ENCODE measurements around the gene LY6G6C.
A peak's percentile ranks its signal among the peaks of the same experiment; 100 is the strongest.

The LY6G6C gene

DNA sequence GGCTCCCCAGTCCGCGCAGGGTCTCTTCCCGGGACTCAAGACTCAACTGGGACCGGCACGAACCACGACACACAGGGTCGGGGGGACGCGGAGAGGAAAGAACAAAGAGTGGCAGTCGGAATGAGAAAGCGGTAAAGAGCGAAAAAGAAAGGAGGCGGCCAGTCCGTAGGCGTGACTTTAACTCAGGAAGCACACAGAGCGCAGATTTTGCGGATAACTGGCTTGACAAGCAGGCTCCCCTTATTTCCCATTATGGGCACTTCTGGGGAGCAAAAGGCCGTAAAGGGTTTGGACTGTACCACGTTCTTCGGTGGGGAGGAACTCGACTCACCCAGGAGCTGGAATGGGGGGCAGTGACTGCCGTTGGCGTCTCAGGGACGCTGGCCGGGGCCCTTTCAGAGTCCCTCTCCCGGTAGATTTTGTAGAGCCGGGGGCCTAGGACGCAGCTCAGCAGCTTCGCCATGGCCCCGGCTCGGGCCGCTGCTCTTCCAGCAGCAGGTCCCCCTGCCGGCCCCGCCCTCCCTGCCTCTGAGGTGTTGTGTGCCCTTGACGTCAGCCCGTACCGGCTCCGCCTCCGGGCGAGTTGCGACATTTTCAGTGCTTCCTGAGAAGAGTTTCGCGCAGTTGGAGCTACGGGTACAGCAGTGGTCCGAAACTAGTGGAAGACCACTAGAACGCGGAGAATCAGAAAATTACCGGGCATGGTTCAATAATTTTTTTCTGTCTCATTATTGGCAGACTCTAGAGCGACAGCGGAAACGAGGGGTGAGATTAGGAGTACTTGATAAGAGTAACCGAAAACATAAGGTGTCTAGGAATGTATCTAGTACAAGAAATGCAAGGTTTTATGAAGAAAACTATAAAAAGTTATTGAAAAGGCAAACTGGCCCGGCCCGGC, 18.5 kb downstream of the LY6G6C start, which contains the start of gene ABHD16A:
TSS of gene ABHD16A (minus strand) at position 506 of the 898 bp plus-strand sequence. CDS start at position 463, 43 bp downstream.
- DNase-seq, result peak; percentile 91 to 95

DNA sequence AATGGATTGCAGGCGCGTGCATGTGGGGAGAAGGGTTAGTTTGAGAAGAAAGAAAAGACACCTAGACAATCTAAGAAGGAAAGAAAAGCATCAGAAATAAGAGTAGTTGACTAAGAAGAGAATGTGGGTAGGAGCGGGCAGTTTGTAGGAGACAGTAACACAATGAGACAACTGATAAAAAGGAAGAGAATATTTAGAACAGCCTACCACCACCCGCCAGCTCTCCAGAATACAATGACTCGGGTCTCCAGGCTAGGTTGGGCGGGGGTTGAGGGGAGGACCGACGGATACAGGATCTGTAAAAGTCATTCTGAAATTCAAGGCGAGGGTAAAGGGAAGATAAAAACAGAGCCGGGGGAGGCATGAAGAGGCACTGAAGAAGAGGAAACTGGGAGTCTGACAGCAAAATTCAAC, 19.1 kb downstream of the LY6G6C start:
- DNase-seq, result no peak

DNA sequence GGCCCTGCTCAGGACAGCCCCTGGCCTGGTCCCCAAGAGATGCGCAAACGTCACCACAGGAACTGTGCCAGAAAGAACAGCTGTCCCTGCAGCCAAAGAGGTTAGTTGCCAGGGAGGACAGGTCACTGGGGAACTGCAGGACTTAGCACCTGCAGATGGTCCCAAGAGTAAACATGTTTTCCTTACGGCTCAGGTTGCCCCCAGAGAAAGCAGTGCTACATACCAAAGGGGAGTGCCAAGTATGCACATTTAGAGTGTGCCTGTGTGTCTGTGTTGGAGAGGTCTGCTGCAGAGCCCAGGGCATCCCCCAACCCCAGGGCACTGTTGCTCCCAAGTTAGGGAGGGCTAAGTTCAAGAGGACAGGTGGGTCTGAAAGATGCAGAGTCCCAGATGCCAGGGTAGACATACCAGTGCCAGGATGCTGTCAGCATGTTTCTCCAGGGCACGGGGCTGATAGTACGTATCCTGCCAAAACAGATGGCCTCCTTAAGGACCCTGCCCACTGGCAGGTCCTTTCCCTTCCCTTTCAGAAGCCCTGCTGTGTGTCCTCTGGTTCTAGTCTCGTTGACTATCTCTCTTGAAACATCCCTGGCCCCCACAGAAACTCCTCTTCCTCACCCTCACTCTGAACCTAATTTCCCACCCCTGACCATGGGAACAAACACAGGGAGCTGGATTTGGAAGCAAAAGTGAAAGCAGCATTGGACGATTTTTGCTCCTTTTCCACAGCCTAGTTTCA, 19.7 kb downstream of the LY6G6C start:
- DNase-seq, result no peak

DNA sequence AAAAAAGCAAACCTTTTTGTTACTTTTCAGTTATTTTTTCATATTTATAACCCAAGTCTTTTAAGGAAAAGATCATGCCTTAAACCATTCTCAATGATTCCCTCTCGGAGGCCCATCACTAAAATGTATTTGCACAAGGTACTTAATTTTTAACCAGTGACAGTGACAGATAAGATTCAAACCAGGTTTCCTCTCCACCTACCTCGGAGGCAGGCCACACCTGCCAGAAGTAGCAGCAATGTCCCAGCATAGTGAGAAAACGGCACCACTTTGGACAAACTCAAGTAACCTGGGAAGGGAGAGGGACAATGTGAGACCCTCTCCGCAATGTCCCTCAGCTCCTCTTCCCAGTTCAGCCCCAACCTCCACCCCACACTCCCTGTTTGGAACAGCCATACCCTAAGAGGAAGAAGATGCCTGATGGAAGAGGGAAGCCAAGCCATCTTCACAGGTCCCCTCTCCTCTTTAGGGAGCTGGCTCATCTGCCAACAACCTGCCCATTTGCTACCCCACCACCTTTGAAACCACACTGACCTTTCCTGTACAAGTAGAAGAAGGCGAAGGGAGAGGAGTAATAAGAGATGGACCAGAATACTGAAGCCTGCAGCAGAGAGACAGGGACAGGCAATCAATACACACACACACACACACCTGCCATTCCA, 20.7 kb downstream of the LY6G6C start:
- DNase-seq, result no peak

DNA sequence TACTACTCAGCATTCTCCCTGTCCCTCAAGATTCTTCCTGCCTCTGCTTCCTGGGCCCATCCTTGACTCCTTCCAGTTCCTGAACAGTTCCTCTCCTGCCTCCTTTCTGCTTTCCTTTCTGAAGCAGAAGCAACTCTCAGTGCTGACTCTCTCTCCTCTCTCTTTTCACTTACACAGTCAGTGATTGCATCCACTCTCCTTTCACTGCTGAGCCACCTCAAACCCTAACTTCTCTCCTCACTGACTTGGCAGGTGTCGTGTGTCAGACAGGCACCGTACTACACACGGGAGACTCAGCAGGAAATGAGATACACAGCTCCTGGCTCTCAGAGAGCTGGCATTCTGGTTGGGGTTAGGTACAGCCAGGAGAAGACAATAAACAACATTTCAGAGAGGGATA, 24.0 kb downstream of the LY6G6C start:
- no peak for DNase-seq

DNA sequence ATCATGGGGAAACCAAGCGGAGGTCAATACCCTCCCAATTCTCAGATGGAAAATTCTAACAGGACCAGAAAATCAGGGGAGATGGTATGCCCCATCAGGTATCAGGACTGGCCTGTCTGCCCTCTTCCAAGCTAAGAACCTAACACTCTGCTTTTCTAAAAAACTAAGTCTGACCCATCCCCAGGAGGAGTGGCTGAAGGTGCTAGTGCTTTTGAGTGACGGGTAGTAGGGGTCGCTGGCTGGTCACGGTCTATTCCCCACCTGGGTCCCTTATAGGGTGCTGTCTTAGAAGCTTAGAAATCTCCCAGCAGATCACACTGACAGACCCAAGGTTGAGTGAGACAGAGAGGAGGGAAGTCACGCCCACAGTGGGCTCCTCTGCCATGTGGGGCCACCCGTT, 28.0 kb downstream of the LY6G6C start:
- no peak for DNase-seq

DNA sequence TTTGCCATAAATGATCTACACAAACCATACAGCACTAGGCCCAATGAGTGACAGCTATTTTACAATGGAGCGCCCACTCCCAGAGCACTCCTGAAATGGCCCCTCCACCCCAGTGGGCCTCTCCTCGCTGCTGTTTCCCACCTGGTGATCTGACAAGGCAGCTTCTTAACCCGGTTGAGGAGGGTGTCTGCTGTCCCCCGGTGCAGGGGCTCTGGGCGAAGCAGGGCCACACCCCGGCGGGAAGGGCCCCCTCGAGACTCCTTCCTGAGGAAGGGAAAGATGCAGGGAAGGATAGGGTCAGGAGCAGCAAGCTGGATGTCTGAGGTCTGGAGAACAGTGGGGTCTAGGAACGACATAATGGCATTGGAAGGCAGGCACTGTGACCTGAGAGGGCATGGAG, 28.7 kb downstream of the LY6G6C start:
- no peak for DNase-seq

DNA sequence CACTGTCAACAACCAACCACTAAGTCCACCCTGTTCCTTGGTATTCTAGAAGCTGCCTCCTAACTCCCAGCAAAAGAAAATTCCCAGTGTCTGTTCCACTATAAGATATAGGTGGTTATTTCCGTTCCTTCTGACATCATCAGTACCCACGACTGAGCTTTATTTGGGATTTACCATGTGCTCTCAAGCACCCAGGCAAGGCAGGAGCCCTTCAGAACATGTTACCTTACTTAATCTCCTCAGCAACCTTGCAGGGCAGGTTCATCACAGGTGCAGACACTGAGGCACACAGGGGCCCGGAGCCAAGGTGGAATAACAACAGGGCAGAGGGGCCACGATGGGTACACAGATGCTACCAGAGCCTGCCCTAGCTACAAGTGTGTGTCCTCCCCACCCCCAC, 29.2 kb downstream of the LY6G6C start:
- no peak for DNase-seq

DNA sequence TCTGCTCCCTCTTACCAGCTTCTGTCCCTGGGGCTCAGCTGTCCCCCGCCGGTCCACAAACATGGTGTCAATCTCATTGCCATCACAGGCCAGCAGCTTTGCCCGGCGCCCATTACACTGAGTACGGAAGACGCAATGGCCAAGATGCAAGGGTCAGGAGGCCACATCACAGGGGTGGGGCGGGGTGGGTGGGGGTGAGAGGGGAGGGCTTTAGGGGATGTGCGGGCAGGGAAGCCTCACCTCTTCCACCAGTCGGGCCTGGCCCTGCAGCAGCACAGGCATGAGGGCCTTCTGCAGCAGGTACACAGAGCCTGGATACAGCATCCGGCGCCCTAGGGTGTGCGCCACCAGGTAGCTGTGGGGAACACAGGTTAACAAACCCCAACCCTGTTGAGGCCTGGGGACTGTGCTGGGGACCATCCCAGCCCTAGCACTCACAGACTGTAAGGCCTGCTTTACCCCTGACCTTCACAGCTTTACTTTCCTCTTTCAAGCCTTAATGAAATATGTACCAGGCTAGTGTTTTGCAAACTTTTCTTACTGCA, 29.9 kb downstream of the LY6G6C start:
- no peak for DNase-seq

DNA sequence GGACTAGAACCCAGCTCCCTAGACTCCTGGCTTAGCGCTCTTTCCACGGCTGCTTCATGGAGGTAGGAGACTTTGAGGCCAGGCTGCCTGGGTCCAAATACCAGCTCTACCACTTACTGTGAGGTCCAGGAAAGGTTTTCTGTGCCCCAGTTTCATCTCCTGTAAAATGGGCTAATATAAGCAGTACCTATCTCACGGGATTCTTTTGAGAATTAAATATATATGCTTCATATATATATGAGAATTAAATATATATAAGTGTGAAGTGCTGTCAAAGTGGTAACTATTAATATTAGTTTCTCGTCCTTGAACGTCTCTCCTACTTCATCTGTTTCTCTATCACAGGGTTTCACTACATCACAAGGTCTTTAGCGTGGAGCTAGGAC, 30.5 kb downstream of the LY6G6C start:
- DNase-seq, result no peak

DNA sequence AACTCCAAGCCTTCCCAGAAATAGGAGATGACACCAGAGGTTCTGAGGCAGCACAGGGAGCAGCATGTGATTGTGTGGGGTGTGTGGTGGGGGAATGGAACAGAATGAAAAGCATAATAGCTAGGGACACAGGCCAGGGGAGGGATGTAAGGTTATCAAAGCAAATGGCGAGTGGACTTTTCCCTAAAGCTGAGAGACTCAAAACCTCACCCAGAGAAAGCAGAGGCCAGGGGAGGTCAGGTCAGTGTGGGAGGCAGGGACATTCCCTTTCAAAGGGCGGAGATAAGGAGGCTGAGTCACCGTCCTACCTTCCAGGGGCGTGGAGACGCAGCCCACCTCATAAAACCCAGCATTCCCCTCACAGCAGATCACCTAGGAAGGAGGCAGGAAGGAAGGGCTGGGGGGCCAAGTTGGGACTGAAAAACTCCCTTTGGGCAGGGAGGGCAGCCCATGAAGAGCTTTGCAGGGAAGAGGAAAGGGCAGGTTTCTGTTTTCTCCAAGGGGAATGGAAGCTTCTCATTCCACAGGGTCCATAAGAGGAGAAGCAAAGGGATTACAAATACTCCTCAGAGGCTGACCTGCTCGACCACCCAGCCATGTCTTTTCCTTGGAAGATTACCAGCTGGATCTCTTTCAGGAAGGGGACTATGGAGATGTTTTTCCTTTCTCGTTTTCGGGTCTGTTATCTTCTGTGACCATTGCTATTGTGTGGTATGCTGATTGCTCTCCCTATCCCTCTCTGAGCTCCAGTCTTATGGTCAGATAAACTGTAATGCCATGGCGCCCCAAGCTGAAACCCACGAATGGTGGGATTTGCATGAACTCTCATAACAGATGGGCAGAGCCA, 31.1 kb downstream of the LY6G6C start:
- no peak for DNase-seq

DNA sequence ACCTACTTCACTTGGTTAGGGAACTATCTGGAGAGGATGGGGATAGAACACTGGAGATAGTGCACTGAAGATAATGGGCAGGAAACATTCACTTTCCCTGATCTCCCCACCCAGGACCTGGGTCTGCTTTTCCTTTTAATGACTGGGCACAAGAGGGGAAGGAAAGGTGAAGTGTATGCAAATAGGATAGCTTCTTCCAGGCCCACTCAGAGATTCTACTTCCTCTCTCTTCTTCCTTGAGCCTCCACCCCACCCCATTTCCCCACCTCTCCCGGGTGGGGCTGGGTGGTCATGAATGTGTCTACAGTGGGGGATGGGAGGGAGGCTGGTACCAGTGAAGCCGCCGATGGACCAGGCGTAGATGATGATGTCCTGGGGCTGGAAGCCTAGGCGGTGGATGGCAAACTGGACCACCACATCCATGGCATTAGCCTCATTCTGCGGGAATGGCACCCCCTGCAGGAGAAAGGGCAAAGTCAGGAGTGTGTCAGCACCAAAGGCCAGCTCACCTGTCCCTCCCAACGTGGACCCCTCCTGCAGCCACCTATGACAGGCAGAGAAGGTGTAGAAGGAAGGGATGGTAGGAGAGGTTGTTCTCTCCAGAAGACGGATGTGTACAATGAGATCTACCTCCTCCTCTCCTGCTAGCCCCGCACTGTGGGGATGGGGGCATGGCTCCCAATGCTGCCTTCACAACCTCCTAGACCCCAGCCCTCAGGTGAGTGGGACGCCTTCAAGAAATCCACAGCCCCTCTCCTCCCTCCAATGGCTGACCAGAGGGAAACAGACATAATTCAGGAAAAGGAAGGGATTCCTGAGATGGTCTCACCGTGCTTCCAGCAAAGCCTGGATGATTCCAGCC, 32.1 kb downstream of the LY6G6C start:
- DNase-seq, result no peak

DNA sequence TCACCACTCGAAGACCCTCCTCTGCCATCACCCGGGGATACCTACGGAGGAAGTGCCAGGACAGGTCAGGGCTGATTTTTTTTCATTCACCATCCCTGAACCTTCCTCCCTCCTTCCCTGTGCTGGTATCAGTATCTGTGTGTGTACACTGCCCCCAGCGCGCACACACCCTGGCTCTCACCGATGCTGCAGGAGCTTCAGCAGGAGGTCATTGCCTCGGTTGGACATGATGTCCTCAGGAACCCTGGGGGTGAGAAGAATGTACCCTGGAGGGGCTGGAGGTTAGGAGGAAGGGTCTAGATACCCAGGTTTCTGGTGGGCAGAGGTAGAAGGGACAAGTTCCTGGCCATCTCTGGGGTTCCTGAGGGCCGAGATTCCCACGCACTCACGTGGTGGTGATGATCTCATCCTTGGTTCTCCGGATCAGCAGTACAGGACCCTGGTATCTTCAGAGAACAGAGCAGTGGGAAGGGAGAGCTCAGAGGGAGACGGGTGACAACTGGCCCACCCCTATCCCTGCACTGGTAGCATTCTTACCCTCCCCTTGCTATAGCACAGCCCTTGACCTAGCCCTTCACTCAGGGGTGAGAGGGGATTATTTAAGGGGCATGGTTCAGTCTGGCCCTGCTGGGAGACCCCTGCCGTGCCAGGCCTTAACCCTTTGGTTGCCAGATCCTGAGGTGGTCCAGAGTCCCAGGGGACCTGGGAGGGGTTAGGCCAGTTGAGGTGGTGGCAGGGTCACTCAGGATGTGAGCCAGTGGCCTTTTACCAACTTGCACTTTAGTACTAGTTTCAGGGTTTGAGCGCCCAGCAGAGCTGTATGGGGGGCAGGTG, 33.5 kb downstream of the LY6G6C start:
- no peak for DNase-seq

DNA sequence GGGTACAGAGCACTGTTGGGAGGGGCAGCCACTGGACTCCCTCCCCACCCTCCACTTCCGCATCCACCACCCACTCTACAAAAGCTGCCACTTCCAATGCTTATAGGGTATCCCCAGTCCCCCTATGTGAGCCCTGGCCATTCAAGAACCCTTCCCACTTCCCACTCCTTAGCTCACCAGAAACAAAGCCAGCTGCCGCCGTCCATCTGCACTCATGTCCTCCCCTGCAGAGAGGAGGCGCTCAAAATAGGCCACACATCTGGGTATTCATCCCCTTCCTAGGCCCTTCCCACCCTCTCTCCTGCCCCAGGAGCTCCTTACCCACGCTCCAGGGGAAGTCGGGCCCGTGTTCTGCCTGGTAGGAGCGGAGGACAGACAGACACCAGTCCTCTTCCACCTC, 34.2 kb downstream of the LY6G6C start:
- DNase-seq, result no peak

DNA sequence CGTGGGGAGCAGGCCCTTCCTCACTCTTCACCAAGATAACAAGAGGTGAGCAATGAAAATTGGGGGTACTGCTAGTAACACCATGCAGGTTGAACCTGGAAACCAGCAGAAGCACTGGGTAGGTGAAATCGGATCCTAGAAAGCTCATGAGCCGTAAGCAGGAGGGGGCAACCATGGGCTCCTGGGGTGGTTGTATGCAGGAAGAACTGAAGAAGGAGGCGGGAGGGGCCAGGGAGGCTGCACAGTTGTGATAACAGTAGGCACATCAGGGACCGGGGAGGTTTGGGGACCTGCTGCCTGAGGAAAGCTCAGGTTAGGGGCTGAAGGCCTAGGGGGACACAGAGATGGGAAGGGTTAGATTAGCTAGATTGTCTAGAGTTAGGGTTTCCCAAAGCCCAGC, 35.1 kb downstream of the LY6G6C start:
- DNase-seq, result no peak

DNA sequence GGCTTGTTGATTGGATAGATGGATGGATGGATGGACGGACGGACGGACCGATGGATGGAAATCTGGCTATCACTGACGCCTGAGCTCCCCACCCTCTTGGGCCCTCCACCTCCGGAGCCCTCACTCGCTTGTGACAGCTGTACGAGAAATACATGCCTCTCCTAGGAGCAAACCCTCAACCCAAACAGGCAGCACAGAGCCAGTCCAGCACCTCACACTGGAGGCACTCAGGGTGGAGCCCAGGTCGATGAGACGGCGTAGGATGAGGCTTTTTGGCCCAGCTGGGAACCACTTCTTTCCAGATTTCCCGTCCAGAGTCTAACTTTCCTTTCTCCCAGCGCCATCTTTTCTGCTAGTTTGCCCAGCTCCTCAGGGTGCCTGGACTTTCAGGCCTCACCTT, 38.0 kb downstream of the LY6G6C start:
- no peak for DNase-seq

DNA sequence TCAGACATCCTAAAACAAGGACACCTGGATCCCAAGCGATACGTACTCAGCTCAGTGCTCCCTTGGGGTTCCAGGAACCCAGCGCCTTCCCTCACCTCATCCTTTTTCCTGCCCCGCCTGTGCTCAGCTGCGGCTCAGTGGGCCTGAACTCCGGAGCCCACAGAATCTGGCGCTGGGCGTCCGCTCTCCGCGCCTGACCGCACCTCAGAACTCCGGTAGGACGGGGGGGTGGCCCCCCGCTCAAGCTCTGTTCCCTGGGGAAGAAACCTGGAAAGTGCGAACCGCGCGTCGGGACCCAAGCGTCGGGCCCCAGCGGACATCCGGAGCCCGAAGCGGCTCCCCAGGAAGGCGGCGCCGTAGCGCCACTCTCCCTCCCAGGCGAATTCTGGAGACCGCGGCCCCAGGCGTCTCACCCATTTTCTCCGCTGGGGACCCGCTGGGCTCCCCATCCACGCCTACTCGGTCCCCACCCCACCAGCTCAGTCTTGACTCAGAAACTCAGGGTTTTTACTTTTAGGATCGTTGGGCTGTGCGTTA, 40.3 kb downstream of the LY6G6C start:
- DNase-seq, result peak; percentile 22 to 49

DNA sequence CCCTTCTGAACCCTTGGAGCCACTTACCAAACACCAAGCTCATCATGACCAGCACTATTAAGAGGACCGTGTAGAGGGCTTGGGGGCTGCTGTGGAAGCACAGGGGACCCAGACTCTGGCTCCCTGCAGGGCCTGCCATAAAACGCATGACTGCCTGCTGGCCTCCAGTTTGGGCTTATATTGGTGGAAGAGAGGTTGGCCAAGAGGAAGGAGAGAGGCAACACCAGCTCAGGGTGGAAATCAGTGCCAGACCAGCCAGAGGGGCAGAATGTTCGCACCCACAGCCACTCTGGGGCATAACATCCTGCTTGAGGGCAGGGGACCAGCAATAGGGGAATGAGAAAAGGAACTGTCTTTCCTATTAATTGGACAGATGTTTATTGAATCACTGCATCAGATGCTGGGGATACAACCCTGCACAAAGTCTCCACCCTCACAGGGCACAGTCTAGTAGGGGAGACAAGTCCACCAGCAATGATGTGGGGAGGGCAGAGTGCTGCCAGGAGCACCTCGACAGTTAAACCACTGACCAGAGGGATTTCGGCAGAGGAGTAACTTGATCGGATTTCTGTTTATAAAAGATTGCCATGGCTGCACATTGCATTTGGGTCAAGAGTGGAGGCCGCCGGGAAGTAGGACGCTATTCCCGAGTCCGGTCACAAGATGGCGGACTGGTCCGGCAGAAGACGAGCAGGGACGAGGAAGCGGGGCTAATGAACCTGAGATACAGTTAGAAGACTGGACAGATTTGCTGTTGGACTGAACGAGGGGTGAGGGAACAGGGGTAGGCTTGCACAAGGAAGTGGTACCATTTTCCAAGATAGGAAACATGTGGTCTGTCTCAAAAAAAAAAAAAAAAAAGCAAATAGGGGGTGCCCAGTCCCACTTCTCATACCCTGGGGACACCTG, 41.1 kb downstream of the LY6G6C start, which contains the start of gene LY6G5C:
TSS of gene LY6G5C (minus strand) at position 842 of the 909 bp plus-strand sequence. CDS start at position 148, 694 bp downstream.
- DNase-seq, result peak; percentile 36 to 59

DNA sequence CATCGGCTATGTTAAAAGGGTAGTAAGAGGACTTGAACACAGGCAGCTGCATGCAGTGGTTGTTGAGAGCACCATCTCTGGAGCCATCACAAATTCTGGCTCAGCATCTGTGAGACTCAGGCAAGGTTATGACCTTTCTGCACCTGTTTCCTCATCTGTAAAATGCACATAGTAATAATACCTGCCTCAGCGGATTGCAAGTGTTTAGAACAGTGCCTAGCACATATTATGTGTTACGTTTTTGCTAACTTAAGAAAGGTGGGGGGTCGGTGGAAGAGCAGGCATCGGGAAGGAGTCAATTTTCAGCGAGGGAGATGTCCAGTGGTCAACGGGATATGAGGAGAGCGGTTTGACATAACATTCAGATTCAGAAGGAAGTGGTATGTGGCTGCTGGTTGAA, 43.6 kb downstream of the LY6G6C start:
- no peak for DNase-seq
